Measurements from ENCODE around the gene ALKBH2.

- no peak for TF ChIP-seq POLR2A (IDR thresholded peaks at IDR 0.05)
- no peak for TF ChIP-seq CTCF (IDR thresholded peaks at IDR 0.05)
Observed at GRCh38 chr12:109054520-109054919, 38.8 kb downstream of the ALKBH2 start.

Measured in adrenal gland (tissue), 5 donors.